Amniotic epithelial cell (primary cell): Measurements from ENCODE around the gene ACTRT2.

Experiments used
- DNase-seq: peaks from one replicate; pipeline ENCODE4 v3.0.0-alpha.2; 2010; ENCODE audit warnings: low read depth

ACTRT2 gene

GRCh38 chr1:3033040-3033789 is 11.9 kb downstream of the ACTRT2 start:
- no peak for DNase-seq

DNA sequence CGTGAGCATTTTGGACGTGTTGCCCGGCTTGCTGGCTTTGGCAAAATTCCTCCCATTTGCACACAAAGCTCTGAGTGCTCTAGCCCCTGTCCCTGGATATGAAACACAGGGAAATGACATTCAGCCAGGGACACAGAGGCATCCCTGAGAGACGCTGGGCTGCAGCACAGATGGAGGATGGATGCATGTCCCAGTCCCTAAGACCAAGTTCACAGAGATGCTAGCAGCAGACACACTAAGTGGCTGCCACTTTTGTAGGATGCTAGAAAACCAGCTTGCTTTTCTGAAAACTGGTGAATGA is 12.5 kb downstream of the ACTRT2 start:
- DNase-seq, result no peak

DNA sequence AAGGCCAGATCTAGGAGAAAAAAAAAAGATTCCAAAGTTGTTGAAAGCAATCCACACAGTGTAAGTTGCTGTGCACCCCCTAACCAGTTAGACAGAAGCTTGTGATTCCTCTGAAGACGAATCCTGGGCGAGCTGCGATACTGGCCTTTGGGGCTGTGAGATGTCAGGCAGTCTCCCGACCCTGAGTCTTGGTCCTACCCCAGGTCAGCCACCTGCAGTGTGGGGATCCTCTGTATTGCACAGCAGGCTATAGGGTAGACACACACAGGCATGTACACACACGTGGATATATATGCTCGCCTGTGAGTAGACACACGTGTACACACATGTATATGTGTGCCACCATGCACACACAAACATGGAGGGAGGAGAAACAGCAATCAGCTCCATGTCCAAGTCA is 12.9 kb downstream of the ACTRT2 start:
- no peak for DNase-seq

GRCh38 chr1:3034728-3035562 is 13.7 kb downstream of the ACTRT2 start:
- DNase-seq, result no peak

DNA sequence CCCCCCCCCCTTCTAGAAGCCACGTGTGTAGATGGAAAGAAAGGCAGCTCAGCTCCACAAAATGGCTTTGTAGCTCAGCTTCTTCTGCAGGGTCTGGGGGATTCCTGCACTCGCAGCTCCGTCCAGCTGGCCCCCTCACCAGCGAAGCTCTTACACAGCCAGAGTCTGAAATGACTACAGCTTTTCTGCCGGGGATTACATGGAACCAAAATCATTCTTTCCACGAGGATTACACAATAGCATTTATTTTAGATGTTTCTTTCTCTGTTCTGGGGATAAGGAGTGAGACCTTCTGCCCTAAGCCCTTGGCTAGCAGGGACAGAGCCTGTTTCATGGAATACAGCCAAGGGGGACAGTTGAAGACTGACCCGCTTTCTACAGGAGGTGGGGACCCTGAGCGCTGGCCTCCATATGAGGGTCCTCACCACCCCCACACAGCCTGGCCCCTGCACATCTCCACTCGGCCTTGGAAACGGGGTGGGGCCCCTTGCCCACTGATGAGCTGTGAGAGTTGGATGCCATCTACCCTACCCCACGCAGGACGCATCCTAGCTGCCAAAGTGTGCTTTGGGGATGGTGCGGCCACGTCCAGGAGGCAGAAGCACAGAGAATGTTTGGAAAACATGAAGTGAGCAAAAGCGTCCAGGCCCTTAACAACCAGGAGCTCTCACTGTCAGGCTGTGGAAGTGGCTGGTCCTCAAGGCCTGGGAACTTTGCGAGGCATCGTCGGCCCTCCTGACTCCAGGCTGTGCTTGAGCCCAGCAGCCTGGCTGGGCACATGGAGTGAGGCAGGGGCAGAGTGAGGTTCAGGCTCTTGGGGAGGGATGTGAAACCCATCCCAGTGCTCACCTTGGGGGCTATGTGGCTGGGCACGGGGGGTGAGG is 14.5 kb downstream of the ACTRT2 start:
- DNase-seq, result no peak

DNA sequence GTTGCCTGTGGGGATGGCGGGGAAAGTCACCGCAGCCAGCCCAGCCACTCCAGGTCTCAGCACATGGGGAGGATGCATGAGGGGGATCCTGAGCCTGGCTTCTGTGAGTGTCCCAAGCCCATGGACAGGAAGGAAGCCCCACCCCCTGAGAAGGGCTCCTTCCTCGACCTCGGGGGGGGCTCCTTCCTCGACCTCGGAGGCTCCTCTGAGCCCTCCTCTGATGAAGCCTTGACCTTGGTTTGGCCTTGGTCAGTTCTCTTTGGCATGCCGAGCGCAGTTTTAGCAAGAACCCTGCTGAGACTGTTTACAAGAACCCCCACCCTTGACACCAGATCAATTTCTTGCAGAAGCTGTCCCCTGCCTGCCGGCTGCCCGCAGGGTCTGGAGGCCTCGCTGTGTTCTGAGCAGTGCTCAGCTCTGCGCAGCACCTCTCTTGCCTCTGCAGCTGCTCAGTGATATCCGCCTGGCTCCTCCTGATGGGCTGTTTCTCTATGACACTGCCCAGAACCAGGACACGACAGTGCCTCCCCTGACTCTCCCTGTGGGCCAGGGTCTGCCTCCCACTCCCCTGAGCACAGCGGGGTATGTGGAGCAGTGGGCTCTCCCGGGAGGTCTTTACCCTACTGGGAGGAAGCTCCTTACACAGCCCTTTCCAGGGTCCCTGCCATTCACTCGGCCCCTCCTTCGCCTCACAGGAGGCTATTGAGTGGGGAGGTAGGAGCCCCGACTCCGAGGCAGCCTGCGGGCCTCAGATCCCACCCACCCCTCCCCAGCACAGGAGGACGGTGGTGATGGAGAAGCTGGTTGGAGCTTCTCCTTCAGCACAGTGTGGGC is 15.4 kb downstream of the ACTRT2 start:
- DNase-seq, result no peak

GRCh38 chr1:3037281-3038040 is 16.2 kb downstream of the ACTRT2 start:
- DNase-seq, result no peak

DNA sequence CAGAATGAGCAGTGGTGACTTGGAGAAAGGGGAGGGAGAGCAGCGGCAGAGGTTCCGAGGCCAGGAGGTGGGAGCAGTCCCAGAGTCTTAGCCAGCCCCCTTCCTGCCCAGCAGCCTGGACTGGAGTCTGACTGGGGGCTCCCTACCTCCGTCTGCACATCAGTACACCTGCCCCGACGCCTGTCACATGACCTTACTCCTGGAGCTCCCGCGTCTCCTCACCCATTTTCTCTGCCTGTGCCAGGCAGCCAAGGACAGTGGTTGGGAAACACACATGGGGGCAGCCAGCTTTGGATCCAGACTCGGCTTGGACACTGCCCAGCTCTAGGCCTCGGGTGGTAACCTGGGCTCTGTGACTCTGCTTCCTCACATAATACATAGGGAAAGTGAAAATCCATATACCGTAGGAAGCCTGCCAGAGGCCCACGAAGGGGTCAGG is 16.9 kb downstream of the ACTRT2 start:
- no peak for DNase-seq

GRCh38 chr1:3038571-3039181 is 17.4 kb downstream of the ACTRT2 start:
- no peak for DNase-seq

GRCh38 chr1:3040004-3040403 is 18.7 kb downstream of the ACTRT2 start:
- no peak for DNase-seq

GRCh38 chr1:3042481-3042880 is 21.2 kb downstream of the ACTRT2 start:
- no peak for DNase-seq

DNA sequence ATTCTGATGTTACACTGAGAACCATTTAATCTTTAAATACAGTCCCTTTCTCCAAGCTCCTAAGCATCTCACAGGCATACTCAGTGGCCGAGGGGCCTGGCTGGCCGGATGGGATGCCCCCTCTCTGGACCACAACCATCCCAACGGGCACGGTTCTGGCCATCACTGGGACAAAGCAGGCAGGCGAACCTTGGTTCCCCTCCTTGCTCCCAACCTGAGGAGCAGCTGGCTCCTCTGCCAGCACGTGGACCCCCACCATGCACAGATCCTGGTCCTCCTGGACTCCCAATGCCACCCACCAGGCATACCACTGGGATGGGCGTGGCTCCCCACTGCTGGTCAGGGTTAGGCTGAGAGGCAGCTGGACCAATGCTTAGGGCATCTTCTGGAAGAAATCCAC is 27.9 kb downstream of the ACTRT2 start:
- DNase-seq, result no peak

DNA sequence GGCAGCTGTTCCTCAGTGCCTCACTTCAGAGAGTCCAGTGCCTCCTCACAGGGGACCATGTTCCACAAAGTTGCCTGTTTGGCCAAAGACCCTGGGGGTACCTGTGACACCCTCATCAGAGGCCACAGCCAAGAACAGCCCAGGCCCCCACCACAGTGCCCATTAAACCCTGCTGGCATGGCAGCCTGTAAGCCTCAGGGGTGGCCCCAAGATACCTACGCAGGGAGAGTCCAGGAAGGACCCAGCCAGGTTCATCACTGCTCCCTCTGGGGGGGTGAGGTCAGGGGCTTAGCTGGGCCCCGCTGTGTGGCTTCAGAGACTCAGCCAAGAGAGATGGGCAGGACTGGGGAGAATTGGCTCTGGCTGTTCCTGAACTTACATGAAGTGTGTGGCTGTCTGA is 28.6 kb downstream of the ACTRT2 start:
- no peak for DNase-seq

GRCh38 chr1:3050603-3051002 is 29.3 kb downstream of the ACTRT2 start:
- no peak for DNase-seq

- no peak for DNase-seq
These were observed 30.3 kb downstream of the ACTRT2 start for GRCh38 chr1:3051270-3052268.

DNA sequence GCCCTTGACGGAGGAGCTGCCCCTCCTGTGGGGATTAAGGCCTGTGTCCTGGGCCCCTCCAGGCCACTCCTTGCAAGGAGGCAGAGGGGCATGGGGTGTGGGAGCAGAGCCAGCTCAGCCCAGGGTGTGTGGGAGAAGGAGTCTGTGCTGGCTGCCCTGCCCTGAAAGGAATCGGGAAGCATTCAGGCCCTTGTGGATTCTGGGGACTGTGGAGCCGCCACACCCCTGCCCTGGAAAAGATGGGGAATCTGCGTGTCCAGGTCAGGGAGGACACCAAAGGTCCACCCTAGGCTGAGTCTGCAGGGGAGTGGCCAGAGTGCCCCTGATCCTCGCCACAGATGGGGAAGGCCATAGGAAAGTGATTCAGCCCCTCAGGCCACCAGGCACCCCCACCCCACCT is 31.2 kb downstream of the ACTRT2 start:
- no peak for DNase-seq

- DNase-seq, result no peak
These were observed 32.2 kb downstream of the ACTRT2 start for GRCh38 chr1:3053366-3053980.

- no peak for DNase-seq
These were observed 32.7 kb downstream of the ACTRT2 start for GRCh38 chr1:3053986-3054385.

DNA sequence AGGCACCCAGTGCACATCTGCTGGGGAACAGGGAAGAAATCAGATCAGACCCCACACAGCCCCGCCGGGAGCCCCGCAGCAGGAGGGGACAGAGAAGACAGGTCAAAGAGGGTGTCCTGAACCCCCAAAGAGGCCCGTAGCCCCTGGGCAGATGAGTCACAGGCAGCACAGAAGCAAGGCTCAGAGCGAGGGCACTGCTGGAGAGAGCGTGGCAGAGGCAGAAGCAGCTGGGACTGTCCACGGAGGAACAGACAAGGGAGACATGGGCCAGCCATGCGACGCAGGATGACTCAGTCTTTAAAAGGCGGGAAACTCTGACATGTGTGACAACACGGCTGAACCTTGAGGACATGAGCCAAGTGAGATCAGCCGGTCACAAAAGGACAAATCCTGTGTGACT is 33.2 kb downstream of the ACTRT2 start:
- DNase-seq, result no peak
